ENCODE data around the gene ERVH48-1.
"Not testable (repeated sequence)": the region's sequence is repeated elsewhere in the genome, so short reads cannot be mapped to it uniquely, and the experiment has no call there.

ERVH48-1 gene

GRCh38 chr21:42903817-42904216 is 21.6 kb downstream of the ERVH48-1 start:
- no peak for DNase-seq (ENCODE audit: low spot score)

GRCh38 chr21:42900446-42900845 is 25.0 kb downstream of the ERVH48-1 start:
- DNase-seq (ENCODE audit: low spot score): no peak

GRCh38 chr21:42892931-42893755 is 32.3 kb downstream of the ERVH48-1 start, which contains the start of gene NDUFV3:
Gene NDUFV3 (plus strand): TSS chr21:42893309. CDS start chr21:42893334, 25 bp downstream.
- peak; percentile 99 for DNase-seq (ENCODE audit: low spot score)

- no peak for DNase-seq (ENCODE audit: low spot score)
These were observed 32.9 kb downstream of the ERVH48-1 start for GRCh38 chr21:42892582-42892930.

GRCh38 chr21:42887326-42887725 is 38.1 kb downstream of the ERVH48-1 start:
- no peak for DNase-seq (ENCODE audit: low spot score)

GRCh38 chr21:42883921-42884320 is 41.5 kb downstream of the ERVH48-1 start:
- no peak for DNase-seq (ENCODE audit: low spot score)

- no peak for DNase-seq (ENCODE audit: low spot score)
These were observed 45.1 kb downstream of the ERVH48-1 start for GRCh38 chr21:42880352-42880751.

GRCh38 chr21:42878993-42879787 is 46.2 kb downstream of the ERVH48-1 start, which contains the start of gene WDR4:
Gene WDR4 (minus strand): TSS chr21:42879539. CDS start chr21:42879495, 44 bp downstream.
- peak; percentile 100 for DNase-seq (ENCODE audit: low spot score)

- DNase-seq (ENCODE audit: low spot score): no peak
These were observed 46.8 kb downstream of the ERVH48-1 start for GRCh38 chr21:42878678-42878992.

GRCh38 chr21:42875811-42876210 is 49.6 kb downstream of the ERVH48-1 start:
- not testable (repeated sequence) for DNase-seq (ENCODE audit: low spot score)

GRCh38 chr21:42873096-42873495 is 52.3 kb downstream of the ERVH48-1 start:
- DNase-seq (ENCODE audit: low spot score): no peak

- DNase-seq (ENCODE audit: low spot score): no peak
These were observed 57.2 kb downstream of the ERVH48-1 start for GRCh38 chr21:42868196-42868595.

Data from GM03348 (cell line).